SU-DHL-6 (cell line): ENCODE results near the gene RAD9A.

Experiments
- CTCF ChIP-seq: fragments of 200-600 bp; sonication (generic); IDR thresholded peaks from one replicate; pipeline ENCODE4 v1.5.1; 2017; ENCODE audit warnings: antibody characterized with exemption, mild to moderate bottlenecking, low read length, moderate library complexity; ENCODE audit not compliant: insufficient read depth, poor library complexity, severe bottlenecking
- EZH2phosphoT487 ChIP-seq: fragments of 200-600 bp; sonication (generic), shearing (Covaris generic); conservative IDR thresholded peaks from 2 replicates; pipeline ENCODE4 v1.6.1; 2018; ENCODE audit warnings: mild to moderate bottlenecking, antibody characterized with exemption, low read length, moderate library complexity, mixed read lengths

- TF ChIP-seq CTCF (no peak), EZH2phosphoT487 (no peak)
These were observed 36.6 kb upstream of the RAD9A start for GRCh38 chr11:67355023-67355793.
